ENCODE measurements around the gene BSND.

DNA sequence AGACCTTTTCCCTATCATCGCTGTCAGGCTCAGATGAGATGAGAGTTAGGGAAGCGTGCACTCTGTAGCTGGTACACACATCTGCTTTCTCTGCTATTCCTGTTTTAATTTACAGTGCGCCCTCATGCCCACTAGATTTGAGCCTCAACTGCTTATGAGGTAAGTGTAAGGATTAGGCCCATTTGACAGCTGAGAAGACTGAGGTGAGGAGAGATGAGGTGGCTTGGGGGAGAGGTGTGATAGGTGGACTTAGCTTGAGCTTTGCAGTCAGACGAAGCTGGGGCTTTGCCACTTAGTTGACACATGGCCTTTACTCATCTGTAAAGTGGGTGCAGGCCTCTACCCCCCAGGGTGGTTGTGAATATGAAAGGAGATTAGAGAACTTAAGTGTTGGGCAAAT lies 9.8 kb upstream of the BSND start:
- TF ChIP-seq, protein P1, sequence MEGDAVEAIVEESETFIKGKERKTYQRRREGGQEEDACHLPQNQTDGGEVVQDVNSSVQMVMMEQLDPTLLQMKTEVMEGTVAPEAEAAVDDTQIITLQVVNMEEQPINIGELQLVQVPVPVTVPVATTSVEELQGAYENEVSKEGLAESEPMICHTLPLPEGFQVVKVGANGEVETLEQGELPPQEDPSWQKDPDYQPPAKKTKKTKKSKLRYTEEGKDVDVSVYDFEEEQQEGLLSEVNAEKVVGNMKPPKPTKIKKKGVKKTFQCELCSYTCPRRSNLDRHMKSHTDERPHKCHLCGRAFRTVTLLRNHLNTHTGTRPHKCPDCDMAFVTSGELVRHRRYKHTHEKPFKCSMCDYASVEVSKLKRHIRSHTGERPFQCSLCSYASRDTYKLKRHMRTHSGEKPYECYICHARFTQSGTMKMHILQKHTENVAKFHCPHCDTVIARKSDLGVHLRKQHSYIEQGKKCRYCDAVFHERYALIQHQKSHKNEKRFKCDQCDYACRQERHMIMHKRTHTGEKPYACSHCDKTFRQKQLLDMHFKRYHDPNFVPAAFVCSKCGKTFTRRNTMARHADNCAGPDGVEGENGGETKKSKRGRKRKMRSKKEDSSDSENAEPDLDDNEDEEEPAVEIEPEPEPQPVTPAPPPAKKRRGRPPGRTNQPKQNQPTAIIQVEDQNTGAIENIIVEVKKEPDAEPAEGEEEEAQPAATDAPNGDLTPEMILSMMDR (IDR thresholded peaks at IDR 0.05; ENCODE audit: low read length), result no peak
- TF ChIP-seq EZH2 (optimal IDR thresholded peaks at IDR 0.05; ENCODE audit: low read depth, low read length) (no peak), EZH2phosphoT487 (IDR thresholded peaks at IDR 0.05; ENCODE audit: low read length) (no peak)
